ENCODE results near the gene OPCML. TPM values are rescaled to one million over a fixed set of nuclear protein-coding genes. Genes with fewer than 3 reads are reported as not detected.

OPCML gene
- total RNA-seq, 1 experiment from 2014 or later, result not detected

DNA sequence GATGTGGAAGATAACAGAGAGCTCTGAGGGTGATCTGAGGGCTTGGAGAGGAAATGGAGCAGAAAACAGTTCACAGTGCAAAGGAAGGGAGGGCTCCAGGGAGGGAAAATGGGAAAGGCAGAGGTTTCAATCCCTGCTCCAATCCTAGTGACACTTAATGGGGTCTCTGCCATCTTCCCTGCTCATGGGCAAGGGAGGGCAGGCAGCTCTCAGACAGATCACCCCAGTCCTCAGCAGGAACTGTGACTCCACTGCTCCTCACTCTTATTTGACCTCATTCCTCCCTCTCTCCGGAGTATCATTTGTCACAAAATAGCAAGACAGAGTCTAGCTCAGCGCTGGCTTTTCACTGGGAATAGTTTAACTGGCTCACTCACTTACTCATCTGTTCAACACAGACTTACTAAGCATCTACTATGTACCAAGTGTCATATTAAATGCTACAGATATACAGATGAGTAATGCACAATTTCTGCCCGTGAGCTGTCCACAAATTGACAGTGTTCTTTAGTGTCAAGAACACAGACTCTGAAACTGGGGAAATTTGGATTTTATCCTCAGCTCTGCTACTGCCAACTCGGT lies 817.4 kb downstream of the OPCML start:
- H3K36me3 ChIP-seq (ENCODE audit: control insufficient read depth, insufficient read depth, low read length), result no peaks in the 10 kb centered on the region
- no TSS peak for BruUV-seq (replicated peaks)
- H3K4me3 ChIP-seq (ENCODE audit: low read depth, low read length), result no peak overlapping the region
- no peaks in the 10 kb centered on the region for H3K4me1 Mint-ChIP-seq (ENCODE audit: low read depth, unreplicated experiment)
- H3K4me1 ChIP-seq, result no peaks in the 10 kb centered on the region
- H3K27me3 Mint-ChIP-seq (ENCODE audit: insufficient read depth, unreplicated experiment), result peaks cover 13% of the 10 kb centered on the region
- ChIA-PET CTCF (no interaction called here), POLR2A (no interaction called here)
- H3K9me3 ChIP-seq, result no peaks in the 10 kb centered on the region
- TF ChIP-seq, protein P1, sequence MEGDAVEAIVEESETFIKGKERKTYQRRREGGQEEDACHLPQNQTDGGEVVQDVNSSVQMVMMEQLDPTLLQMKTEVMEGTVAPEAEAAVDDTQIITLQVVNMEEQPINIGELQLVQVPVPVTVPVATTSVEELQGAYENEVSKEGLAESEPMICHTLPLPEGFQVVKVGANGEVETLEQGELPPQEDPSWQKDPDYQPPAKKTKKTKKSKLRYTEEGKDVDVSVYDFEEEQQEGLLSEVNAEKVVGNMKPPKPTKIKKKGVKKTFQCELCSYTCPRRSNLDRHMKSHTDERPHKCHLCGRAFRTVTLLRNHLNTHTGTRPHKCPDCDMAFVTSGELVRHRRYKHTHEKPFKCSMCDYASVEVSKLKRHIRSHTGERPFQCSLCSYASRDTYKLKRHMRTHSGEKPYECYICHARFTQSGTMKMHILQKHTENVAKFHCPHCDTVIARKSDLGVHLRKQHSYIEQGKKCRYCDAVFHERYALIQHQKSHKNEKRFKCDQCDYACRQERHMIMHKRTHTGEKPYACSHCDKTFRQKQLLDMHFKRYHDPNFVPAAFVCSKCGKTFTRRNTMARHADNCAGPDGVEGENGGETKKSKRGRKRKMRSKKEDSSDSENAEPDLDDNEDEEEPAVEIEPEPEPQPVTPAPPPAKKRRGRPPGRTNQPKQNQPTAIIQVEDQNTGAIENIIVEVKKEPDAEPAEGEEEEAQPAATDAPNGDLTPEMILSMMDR (IDR thresholded peaks at IDR 0.05; ENCODE audit: insufficient read depth in 1 of 2, low read depth in 1 of 2, low read length in 1 of 2, severe bottlenecking in 1 of 2, unreplicated experiment in 1 of 2), result no peak
- no peaks in the 10 kb centered on the region for H3K27me3 ChIP-seq (replicated peaks; ENCODE audit: control insufficient read depth, insufficient read depth, low read length)
- intact Hi-C loops (cut with micrococcal nuclease; ENCODE audit: unreplicated experiment), result no loop called here
- no peak overlapping the region for H3K4me3 Mint-ChIP-seq (ENCODE audit: unreplicated experiment)
- no peak for DNase-seq
- H3K36me3 Mint-ChIP-seq (ENCODE audit: insufficient read depth, unreplicated experiment), result no peaks in the 10 kb centered on the region
- H3K27ac Mint-ChIP-seq (ENCODE audit: unreplicated experiment), result no peak overlapping the region
- no peaks in the 10 kb centered on the region for H3K9me3 Mint-ChIP-seq (ENCODE audit: unreplicated experiment)

DNA sequence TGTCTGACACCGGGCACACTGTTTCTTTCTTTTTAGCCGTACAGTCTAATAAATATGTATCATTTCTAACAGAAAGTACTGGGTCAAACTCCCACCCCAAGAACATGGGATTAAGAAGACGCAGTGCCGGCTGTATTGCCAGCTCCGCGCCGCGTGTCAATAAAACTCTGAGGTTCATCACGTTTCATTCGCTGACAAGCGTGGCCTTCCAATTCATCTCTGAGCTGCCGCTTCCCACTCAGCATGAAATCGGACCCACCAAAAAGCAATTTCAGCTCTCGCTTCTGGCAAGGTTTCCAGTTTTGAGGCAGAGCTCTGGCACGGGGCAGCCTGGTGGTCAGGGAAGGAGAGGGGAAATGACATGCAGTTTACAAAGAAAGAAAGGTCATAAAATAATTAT lies 819.8 kb downstream of the OPCML start:
- DNase-seq, result no peak
- intact Hi-C loops (cut with micrococcal nuclease; ENCODE audit: unreplicated experiment), result no loop called here
- H3K4me3 Mint-ChIP-seq (ENCODE audit: unreplicated experiment), result no peak overlapping the region
- TF ChIP-seq, protein P1 (IDR thresholded peaks at IDR 0.05; ENCODE audit: insufficient read depth in 1 of 2, low read depth in 1 of 2, low read length in 1 of 2, severe bottlenecking in 1 of 2, unreplicated experiment in 1 of 2), result no peak
- Histone ChIP-seq H3K4me3 (ENCODE audit: low read depth, low read length) (no peak overlapping the region), H3K4me1 (no peaks in the 10 kb centered on the region), H3K9me3 (no peaks in the 10 kb centered on the region), H3K36me3 (ENCODE audit: control insufficient read depth, insufficient read depth, low read length) (no peaks in the 10 kb centered on the region), H3K27me3 (replicated peaks; ENCODE audit: control insufficient read depth, insufficient read depth, low read length) (no peaks in the 10 kb centered on the region)
- no peaks in the 10 kb centered on the region for H3K9me3 Mint-ChIP-seq (ENCODE audit: unreplicated experiment)
- CTCF ChIA-PET, result no interaction called here
- BruUV-seq (replicated peaks), result no TSS peak
- no peaks in the 10 kb centered on the region for H3K4me1 Mint-ChIP-seq (ENCODE audit: low read depth, unreplicated experiment)
- POLR2A ChIA-PET, result no interaction called here
- no peaks in the 10 kb centered on the region for H3K36me3 Mint-ChIP-seq (ENCODE audit: insufficient read depth, unreplicated experiment)
- H3K27me3 Mint-ChIP-seq (ENCODE audit: insufficient read depth, unreplicated experiment), result peaks cover 10% of the 10 kb centered on the region
- H3K27ac Mint-ChIP-seq (ENCODE audit: unreplicated experiment), result no peak overlapping the region

DNA sequence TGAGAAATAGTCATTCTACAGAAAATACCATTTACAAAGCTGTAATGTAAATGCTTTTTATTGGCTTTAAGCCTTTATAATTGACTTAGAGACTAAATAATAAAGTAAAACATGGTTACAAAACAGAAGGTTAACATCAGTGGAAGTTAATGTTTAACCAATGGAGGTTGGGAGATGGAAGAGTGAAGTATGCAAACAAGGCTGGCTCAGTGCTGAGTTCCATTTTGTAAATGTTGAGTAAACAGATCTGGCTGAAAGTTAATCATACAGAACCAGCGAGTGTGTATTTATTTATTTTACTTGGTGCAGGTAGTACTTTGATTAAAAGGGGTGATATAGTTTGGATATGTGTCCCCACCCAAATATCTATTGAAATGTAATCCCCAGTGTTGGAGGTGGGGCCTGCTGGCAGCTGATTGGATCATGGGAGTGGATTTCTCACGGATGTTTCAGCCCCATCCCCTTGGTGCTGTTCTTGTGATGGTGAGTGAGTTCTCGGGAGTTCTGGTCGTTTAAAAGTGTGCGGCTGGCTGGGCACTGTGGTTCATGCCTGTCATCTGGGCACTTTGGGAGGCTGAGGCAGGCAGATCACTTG lies 827.4 kb downstream of the OPCML start:
- Mint-ChIP-seq H3K4me3 (ENCODE audit: unreplicated experiment) (no peak overlapping the region), H3K4me1 (ENCODE audit: low read depth, unreplicated experiment) (peaks cover 7% of the 10 kb centered on the region), H3K27ac (ENCODE audit: unreplicated experiment) (no peak overlapping the region), H3K36me3 (ENCODE audit: insufficient read depth, unreplicated experiment) (no peaks in the 10 kb centered on the region), H3K9me3 (ENCODE audit: unreplicated experiment) (peaks cover 54% of the 10 kb centered on the region), H3K27me3 (ENCODE audit: insufficient read depth, unreplicated experiment) (no peaks in the 10 kb centered on the region)
- intact Hi-C loops (cut with micrococcal nuclease; ENCODE audit: unreplicated experiment), result no loop called here
- H3K4me1 ChIP-seq, result peaks cover 4% of the 10 kb centered on the region; the same call in 1 of the 2 replicates
- H3K9me3 ChIP-seq, result peaks cover 12% of the 10 kb centered on the region; the same call in 1 of the 2 replicates
- H3K4me3 ChIP-seq (ENCODE audit: low read depth, low read length), result no peak overlapping the region
- TF ChIP-seq, protein P1 (IDR thresholded peaks at IDR 0.05; ENCODE audit: insufficient read depth in 1 of 2, low read depth in 1 of 2, low read length in 1 of 2, severe bottlenecking in 1 of 2, unreplicated experiment in 1 of 2), result no peak
- BruUV-seq (replicated peaks), result no TSS peak
- DNase-seq, result peak in 1 of 2 experiments; percentile 8
- POLR2A ChIA-PET, result no interaction called here
- no peaks in the 10 kb centered on the region for H3K36me3 ChIP-seq (ENCODE audit: control insufficient read depth, insufficient read depth, low read length)
- no peaks in the 10 kb centered on the region for H3K27me3 ChIP-seq (replicated peaks; ENCODE audit: control insufficient read depth, insufficient read depth, low read length)
- CTCF ChIA-PET, result no interaction called here
